RPMI8226 (cell line): ENCODE measurements around the gene NDUFAB1.
A peak's percentile ranks its signal among the peaks of the same experiment; 100 is the strongest.
"Not testable (repeated sequence)": the region's sequence is repeated elsewhere in the genome, so short reads cannot be mapped to it uniquely, and the experiment has no call there.

Experiments
- DNase-seq: peaks from one replicate; pipeline ENCODE4 v3.0.0-alpha.2; 2015

Gene NDUFAB1

GRCh38 chr16:23583271-23583670 lies 12.8 kb downstream of the NDUFAB1 start:
- DNase-seq = not testable (repeated sequence)

GRCh38 chr16:23581764-23582163 lies 14.4 kb downstream of the NDUFAB1 start:
- no peak for DNase-seq

DNA sequence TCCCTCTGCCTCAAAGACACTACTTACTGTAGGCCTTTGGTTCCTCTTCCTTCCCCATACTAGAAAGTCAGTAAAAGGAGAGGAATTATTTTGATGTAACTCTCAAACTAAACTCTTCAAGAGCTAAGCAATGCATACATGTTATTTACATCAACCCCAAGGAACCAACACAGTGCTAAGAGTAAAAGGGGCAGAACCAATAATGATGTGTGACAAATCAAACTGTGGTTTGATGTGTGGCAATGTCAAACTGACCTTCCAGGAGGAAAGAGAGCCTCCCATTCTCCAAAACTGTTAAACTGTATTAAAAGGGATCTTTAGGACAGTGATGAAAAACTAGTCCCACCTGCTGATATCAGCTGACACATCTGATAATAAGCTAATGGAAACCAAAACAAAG lies 15.7 kb downstream of the NDUFAB1 start:
- DNase-seq = no peak

DNA sequence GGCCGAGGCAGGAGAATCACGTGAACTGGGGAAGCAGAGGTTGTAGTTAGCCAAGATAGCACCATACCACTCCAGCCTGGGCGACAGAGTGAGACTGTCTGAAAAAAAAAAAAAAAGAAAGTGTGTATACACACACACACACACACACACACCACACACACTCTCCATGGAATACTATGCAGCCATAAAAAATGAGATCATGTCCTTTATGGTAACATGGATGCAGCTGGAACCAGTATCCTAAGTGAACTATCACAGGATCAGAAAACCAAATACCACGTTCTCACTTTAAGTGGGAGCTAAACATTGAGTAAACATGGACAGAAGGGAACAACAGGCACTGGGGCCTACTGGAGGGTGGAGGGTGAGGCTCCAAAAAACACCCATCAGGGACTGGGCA lies 16.7 kb downstream of the NDUFAB1 start:
- DNase-seq = no peak

DNA sequence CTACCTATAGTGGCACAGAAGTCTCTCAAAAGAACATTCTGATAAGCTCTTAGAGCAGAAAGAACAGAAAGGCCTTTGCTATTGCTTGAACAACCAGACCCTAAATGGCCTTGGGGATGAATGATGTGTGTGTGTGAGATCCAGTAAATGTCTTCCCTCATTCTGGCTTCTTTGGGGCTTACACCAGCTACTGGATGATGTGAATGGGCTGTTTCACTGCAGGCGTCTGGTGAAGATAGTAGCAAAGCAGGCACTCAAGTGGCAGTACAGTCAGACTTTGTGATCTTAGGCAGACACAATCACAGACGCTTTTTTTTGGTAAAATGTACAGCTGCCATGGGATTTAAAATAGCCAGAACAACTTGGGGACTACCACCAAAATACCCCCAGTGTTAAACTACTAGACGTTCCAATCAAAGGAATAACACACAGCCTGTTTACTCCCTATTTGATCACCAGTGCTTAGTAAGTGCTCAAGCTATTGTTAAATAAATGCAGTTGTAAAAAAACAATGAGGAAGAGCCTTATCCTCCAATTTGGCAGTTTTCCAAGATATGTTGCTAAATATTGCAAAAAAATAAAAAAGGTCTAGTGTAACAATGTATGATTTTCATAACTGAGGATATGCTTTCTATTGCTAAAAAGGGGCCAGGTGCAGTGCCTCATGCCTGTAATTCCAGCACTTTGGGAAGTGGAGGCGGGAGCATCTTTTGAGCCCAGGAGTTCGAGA lies 17.9 kb downstream of the NDUFAB1 start:
- DNase-seq = peak; percentile 32

DNA sequence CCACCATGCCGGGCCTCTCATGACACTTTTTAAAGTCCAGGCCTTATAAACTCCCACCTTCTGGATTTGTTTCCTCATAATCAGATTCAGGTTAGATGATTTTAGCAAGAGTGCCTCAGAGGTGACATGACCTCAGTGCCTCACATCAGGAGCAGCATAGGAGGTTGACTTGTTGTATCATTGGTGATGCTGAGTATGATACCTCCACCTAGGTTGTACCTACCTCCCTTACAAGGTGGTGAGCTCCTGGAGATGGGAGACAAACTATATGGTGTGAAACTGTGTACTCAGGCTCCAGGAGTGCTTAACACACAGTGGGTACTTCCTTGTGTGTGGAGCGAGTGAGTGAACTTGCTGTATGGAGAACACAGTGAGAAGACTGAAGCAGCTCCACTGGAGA lies 18.6 kb downstream of the NDUFAB1 start:
- no peak for DNase-seq

DNA sequence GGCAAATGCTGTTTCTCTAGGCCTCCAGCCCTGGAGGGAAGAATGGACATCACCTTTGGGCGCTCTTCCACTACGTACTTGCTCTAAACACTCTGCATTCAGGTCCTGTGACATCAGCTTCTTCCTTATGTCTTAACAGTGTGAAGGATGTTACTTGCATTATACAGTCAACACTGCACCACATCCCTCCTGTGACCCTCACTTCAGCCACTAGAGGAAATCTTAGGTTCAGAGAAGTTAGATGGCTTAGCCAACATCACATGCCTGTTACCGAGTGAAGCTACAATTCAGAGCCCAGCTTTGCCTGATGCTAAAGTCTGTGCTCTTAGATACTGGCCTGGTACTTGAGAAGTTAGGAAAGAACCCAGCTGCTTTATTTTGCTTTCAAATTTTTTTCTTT lies 20.3 kb downstream of the NDUFAB1 start:
- DNase-seq = no peak

GRCh38 chr16:23573817-23574216 lies 22.3 kb downstream of the NDUFAB1 start:
- DNase-seq = no peak

- no peak for DNase-seq
These were observed 23.7 kb downstream of the NDUFAB1 start for GRCh38 chr16:23572394-23572793.

DNA sequence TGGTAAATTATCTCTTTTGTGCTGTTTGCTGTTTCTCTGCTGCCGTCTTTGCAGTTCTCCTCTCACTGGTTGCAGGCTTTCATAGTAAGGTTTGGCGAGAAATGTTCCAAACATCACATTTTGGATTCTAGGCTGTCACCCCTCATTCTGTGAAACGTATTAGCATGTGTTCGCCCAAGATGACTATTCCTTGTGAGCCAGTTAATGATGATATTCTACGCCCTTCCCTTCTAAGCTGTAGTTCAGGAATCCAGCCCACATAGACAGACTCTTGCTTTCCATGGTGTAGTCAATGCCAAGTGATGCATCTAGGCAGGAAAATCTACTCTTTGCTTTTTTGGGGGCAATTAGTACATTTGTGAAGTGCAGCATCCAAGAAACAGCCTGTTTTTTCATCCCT lies 24.2 kb downstream of the NDUFAB1 start:
- no peak for DNase-seq

DNA sequence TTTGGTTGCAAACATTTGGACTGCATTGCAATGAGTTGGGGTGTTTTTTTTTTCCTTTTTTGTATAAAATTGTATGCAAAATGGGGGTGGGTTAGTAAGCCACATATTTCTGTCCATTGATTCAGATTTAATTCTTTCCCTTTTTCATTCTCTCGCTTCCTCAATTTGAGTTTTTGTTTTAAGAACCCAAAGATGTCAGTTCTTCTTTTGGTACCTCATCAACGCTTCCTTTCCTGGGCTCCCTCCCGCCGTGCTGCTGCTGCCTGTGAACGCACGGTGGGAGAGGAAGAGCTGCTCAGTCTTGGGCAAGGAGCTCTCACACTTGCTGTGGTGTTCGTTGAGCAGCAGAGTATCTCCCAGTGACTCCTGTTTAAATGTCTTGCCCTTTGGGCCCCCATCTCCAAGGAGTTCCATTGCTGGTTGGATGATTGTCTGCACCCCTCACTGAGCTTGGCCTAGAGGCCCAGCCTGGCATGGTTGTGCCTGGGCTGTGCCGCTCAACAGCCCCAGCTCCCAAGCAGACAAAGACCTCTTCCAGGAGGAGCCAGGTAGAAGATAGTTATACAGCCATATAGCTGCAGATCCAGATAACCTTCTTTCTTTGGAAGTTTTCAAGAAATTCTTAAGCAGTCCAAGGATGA lies 25.0 kb downstream of the NDUFAB1 start:
- no peak for DNase-seq

- no peak for DNase-seq
These were observed 28.5 kb downstream of the NDUFAB1 start for GRCh38 chr16:23567602-23568001.

DNA sequence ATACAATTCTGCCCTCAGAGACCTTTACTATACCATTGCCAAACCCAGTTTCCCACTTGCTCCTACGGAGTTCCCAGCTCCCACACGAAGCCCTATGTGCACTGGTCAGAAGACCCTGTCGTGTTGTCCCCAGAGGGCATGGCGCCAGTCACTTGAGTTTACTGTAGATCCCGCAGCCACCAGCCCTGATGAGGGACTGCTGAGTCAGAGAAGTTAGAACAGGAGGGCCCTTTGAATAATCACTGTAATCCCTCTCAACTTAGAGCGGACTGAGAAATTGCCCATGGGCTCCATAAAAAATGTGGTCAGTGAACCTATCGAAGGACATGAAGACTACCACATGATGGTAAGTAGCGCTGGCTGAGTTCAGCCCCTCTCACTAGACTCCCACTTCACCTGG lies 29.4 kb downstream of the NDUFAB1 start:
- no peak for DNase-seq

- no peak for DNase-seq
These were observed 31.3 kb downstream of the NDUFAB1 start for GRCh38 chr16:23564575-23565363.

- DNase-seq = no peak
These were observed 32.9 kb downstream of the NDUFAB1 start for GRCh38 chr16:23563186-23563585.

- DNase-seq = no peak
These were observed 33.6 kb downstream of the NDUFAB1 start for GRCh38 chr16:23562505-23562904.

DNA sequence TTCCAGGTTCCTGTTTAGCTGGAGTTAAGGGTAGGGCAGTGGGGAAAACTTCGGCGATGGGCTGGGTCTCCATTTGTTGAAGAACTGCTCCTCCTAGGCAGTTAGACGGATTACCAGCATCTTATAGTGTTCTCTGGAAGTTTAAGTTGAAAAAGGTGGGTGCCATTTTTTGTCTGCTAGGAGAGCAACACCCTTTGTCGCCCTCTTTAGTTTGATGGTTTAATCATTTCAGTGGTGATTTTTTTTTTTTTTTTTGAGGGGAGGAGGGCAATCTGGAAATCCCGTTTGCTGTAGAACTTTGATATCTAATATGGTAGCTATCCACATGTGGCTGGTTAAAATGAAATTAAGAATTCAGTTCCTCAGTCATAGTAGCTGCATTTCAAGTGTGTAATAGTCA lies 34.5 kb downstream of the NDUFAB1 start:
- DNase-seq = no peak

- peak; percentile 19 for DNase-seq
These were observed 38.1 kb downstream of the NDUFAB1 start for GRCh38 chr16:23557779-23558702.

DNA sequence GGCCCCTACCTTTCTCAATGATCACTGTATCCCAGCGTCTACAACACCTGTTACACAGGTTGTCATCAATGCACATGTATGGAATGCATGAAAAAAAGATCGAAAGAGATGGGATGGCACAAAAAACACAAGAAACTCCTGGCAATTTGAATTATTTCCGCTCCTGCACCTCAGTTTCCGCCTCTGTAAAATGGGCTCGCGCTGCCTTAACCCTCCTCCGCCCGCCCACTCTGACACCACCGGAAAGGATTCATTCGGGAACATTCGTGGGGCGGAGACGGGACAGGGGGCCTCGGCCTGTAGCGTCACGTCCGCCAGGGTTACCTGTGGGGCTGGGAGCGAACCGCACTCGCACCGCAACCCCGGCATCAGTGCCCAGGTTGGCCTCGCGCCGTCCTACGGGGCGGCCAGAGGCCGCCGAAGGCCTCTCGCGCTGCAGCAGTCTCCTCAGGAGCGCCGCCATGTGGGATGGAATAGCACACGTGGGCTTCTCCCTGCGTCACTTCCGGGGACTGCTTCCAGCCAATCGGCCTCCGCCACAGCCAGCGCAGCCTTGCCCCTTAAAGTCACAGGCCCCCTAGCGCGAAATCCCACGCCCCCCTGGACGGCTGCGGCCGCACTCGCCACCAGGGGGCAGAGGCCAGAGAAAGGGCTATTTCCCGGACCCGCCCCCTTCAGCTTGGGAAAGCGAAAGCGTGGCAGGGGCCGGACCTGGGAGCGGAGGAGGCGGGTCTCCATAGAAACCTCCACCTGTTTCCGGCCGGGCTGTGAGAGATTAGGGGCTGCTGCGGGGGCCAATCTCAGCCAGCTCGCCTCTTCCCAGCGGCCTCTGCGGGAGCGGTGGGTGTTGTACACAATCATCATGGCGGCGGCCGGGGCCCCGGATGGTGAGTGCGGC lies 39.0 kb downstream of the NDUFAB1 start, which contains the start of the genes EARS2 and UBFD1:
TSS of gene EARS2 (minus strand) at position 470 of the 898 bp plus-strand sequence. CDS start at position 463, 7 bp downstream.
TSS of gene UBFD1 (plus strand) at position 847 of the 898 bp plus-strand sequence. CDS start at position 863, 16 bp downstream.
- DNase-seq = peak; percentile 100

- no peak for DNase-seq
These were observed 41.6 kb downstream of the NDUFAB1 start for GRCh38 chr16:23554536-23554935.

- DNase-seq = no peak
These were observed 44.0 kb downstream of the NDUFAB1 start for GRCh38 chr16:23552161-23552560.
